Suprapubic skin (tissue), 4 donors: ENCODE data around the gene TSACC. TPM values are rescaled to one million over a fixed set of nuclear protein-coding genes. Genes with fewer than 3 reads are reported as not detected.

Source experiments
- DNase-seq, 2 donors: peaks; one replicate each; pipeline ENCODE4 v3.0.0-alpha.2; 2019; ENCODE audit warnings: low spot score in 2 of 2
- H3K27ac ChIP-seq: fragments of 200-600 bp; sonication (generic); one replicate; pipeline ENCODE4 v1.5.1; 2019
- H3K27me3 ChIP-seq: fragments of 200-600 bp; sonication (generic); one replicate; pipeline ENCODE4 v1.5.1; 2019
- H3K36me3 ChIP-seq: fragments of 200-600 bp; sonication (generic); one replicate; pipeline ENCODE4 v1.5.1; 2019
- H3K4me1 ChIP-seq: fragments of 200-600 bp; sonication (generic); one replicate; pipeline ENCODE4 v1.5.1; 2019
- H3K4me3 ChIP-seq: fragments of 200-600 bp; sonication (generic); one replicate; pipeline ENCODE4 v1.5.1; 2019; ENCODE audit warnings: mild to moderate bottlenecking
- H3K9me3 ChIP-seq: fragments of 200-600 bp; sonication (generic); one replicate; pipeline ENCODE4 v1.5.1; 2019
- CTCF ChIP-seq, 2 donors: fragments of 200-600 bp in 1 of 2; fragments of 450-650 bp in 1 of 2; sonication (generic) in 1 of 2; IDR thresholded peaks; one replicate each; pipeline ENCODE4 v1.5.1; 2016 to 2019; ENCODE audit warnings: antibody characterized with exemption in 2 of 2, mild to moderate bottlenecking in 1 of 2, moderate library complexity in 1 of 2
- EP300 ChIP-seq: sonication (generic); formaldehyde crosslinking; IDR thresholded peaks from one replicate; pipeline ENCODE4 v1.6.1; 2017; ENCODE audit warnings: antibody characterized with exemption
- POLR2A ChIP-seq, 2 donors: fragments of 450-650 bp; IDR thresholded peaks; one replicate each; pipeline ENCODE4 v1.6.1; 2017; ENCODE audit warnings: antibody characterized with exemption in 2 of 2, mild to moderate bottlenecking in 2 of 2, moderate library complexity in 2 of 2
- POLR2AphosphoS5 ChIP-seq, 3 donors: sonication (generic); formaldehyde crosslinking; IDR thresholded peaks; one replicate each; pipeline ENCODE4 v1.6.1; 2017; ENCODE audit warnings: antibody characterized with exemption in 3 of 3
- WGBS: methylation state at CpG from one replicate; pipeline ENCODE4 v1.1.5; 2018; 5-methylcytosine and 5-hydroxymethylcytosine counted together
- total RNA-seq, 4 donors: library from RNA; depleted of rRNA; stranded (reverse); fragments of >200 nt; gene quantifications; one replicate each; pipeline ENCODE4 v1.1.0, GENCODE V29; 2016

The TSACC gene
- total RNA-seq, 4 donors from 2014 or later: not detected

- no peak overlapping the region for H3K4me3 ChIP-seq
- WGBS: 41% methylated on average over 6 of the region's 6 CpGs
- peaks cover 7% of the 10 kb centered on the region for H3K4me1 ChIP-seq
- H3K36me3 ChIP-seq: no peaks in the 10 kb centered on the region
- no peak overlapping the region for H3K27ac ChIP-seq
- H3K27me3 ChIP-seq: peaks cover 34% of the 10 kb centered on the region
- DNase-seq: no peak
- TF ChIP-seq POLR2AphosphoS5 (IDR thresholded peaks at IDR 0.05): no peak
- no peak for TF ChIP-seq CTCF (IDR thresholded peaks at IDR 0.05)
- no peak for TF ChIP-seq POLR2A (IDR thresholded peaks at IDR 0.05)
- TF ChIP-seq EP300: no peak
- no peaks in the 10 kb centered on the region for H3K9me3 ChIP-seq
These were observed 21.6 kb downstream of the TSACC start for GRCh38 chr1:156359973-156360372.

- H3K9me3 ChIP-seq: no peaks in the 10 kb centered on the region
- TF ChIP-seq CTCF (IDR thresholded peaks at IDR 0.05) (no peak), POLR2AphosphoS5 (IDR thresholded peaks at IDR 0.05) (no peak), EP300 (no peak)
- DNase-seq: no peak
- no peak overlapping the region for H3K4me3 ChIP-seq
- no peak overlapping the region for H3K27ac ChIP-seq
- peaks cover 29% of the 10 kb centered on the region for H3K27me3 ChIP-seq
- H3K36me3 ChIP-seq: no peaks in the 10 kb centered on the region
- H3K4me1 ChIP-seq: peaks cover 7% of the 10 kb centered on the region
- WGBS: 95% methylated on average over 11 of the region's 11 CpGs
These were observed 22.2 kb downstream of the TSACC start for GRCh38 chr1:156360534-156360933.

GRCh38 chr1:156365754-156366153, 27.4 kb downstream of the TSACC start:
- Histone ChIP-seq H3K36me3 (no peaks in the 10 kb centered on the region), H3K4me1 (peaks cover 14% of the 10 kb centered on the region), H3K27ac (no peak overlapping the region), H3K27me3 (peaks cover 22% of the 10 kb centered on the region), H3K4me3 (no peak overlapping the region), H3K9me3 (no peaks in the 10 kb centered on the region)
- no peak for DNase-seq
- TF ChIP-seq EP300: no peak
- no peak for TF ChIP-seq POLR2AphosphoS5 (IDR thresholded peaks at IDR 0.05)
- no peak for TF ChIP-seq POLR2A (IDR thresholded peaks at IDR 0.05)

- DNase-seq: no peak
- no peak overlapping the region for H3K27ac ChIP-seq
- WGBS: 77% methylated on average over 5 of the region's 5 CpGs
- peaks cover 14% of the 10 kb centered on the region for H3K4me1 ChIP-seq
- H3K9me3 ChIP-seq: no peaks in the 10 kb centered on the region
- H3K27me3 ChIP-seq: peaks cover 22% of the 10 kb centered on the region
- H3K4me3 ChIP-seq: no peak overlapping the region
- no peak for TF ChIP-seq POLR2AphosphoS5 (IDR thresholded peaks at IDR 0.05)
- no peak for TF ChIP-seq POLR2A (IDR thresholded peaks at IDR 0.05)
- TF ChIP-seq CTCF (IDR thresholded peaks at IDR 0.05): no peak
- TF ChIP-seq EP300: no peak
- no peaks in the 10 kb centered on the region for H3K36me3 ChIP-seq
These were observed 28.2 kb downstream of the TSACC start for GRCh38 chr1:156366378-156367166.

GRCh38 chr1:156367383-156368156, 29.2 kb downstream of the TSACC start:
- Histone ChIP-seq H3K27ac (no peak overlapping the region), H3K36me3 (no peaks in the 10 kb centered on the region), H3K9me3 (no peaks in the 10 kb centered on the region), H3K27me3 (peaks cover 25% of the 10 kb centered on the region), H3K4me3 (no peak overlapping the region), H3K4me1 (peaks cover 14% of the 10 kb centered on the region)
- DNase-seq: no peak
- TF ChIP-seq CTCF (IDR thresholded peaks at IDR 0.05): no peak
- no peak for TF ChIP-seq EP300
- TF ChIP-seq POLR2A (IDR thresholded peaks at IDR 0.05): no peak
- no peak for TF ChIP-seq POLR2AphosphoS5 (IDR thresholded peaks at IDR 0.05)
- WGBS: 77% methylated on average over 5 of the region's 9 CpGs
